Esophagus muscularis mucosa (tissue), 4 donors: Measurements from ENCODE around the gene C4orf50.

Experiments used
- CTCF ChIP-seq, 3 experiments: fragments of 200-600 bp in 2 of 3; fragments of 450-650 bp in 1 of 3; sonication (generic) in 2 of 3; IDR thresholded peaks; one replicate each; pipeline ENCODE4 v1.5.1; 2017 to 2019; ENCODE audit warnings: antibody characterized with exemption in 3 of 3, mild to moderate bottlenecking in 2 of 3, moderate library complexity in 1 of 3
- EP300 ChIP-seq: sonication (generic); formaldehyde crosslinking; IDR thresholded peaks from one replicate; pipeline ENCODE4 v1.6.1; 2017; ENCODE audit warnings: antibody characterized with exemption
- POLR2A ChIP-seq: fragments of 450-650 bp; IDR thresholded peaks from one replicate; pipeline ENCODE4 v1.6.1; 2017; ENCODE audit warnings: antibody characterized with exemption, moderate library complexity, mild to moderate bottlenecking, low read depth
- POLR2AphosphoS5 ChIP-seq, 2 donors: sonication (generic); formaldehyde crosslinking; IDR thresholded peaks; one replicate each; pipeline ENCODE4 v1.6.1; 2017; ENCODE audit warnings: antibody characterized with exemption in 2 of 2

- TF ChIP-seq POLR2A (no peak), CTCF (IDR thresholded peaks at IDR 0.05) (no peak), POLR2AphosphoS5 (IDR thresholded peaks at IDR 0.05) (no peak), EP300 (no peak)
These were observed 47.2 kb downstream of the C4orf50 start for GRCh38 chr4:5971078-5971450.
